Sigmoid colon (tissue), 4 donors: Measurements from ENCODE around the gene SYNPO2.

Experiments used
- CTCF ChIP-seq, 4 experiments: fragments of 450-650 bp in 3 of 4; fragments of 200-600 bp in 1 of 4; IDR thresholded peaks; one replicate each; pipeline ENCODE4 v1.5.1; 2016 to 2019; ENCODE audit warnings: antibody characterized with exemption in 4 of 4, mild to moderate bottlenecking in 3 of 4, moderate library complexity in 2 of 4
- EP300 ChIP-seq, 4 donors: sonication (generic); formaldehyde crosslinking; IDR thresholded peaks; one replicate each; pipeline ENCODE4 v1.6.1; 2017; ENCODE audit warnings: antibody characterized with exemption in 4 of 4
- POLR2A ChIP-seq, 2 donors: fragments of 450-650 bp; IDR thresholded peaks; one replicate each; pipeline ENCODE4 v1.6.1; 2016; ENCODE audit warnings: antibody characterized with exemption in 2 of 2, mild to moderate bottlenecking in 2 of 2, moderate library complexity in 2 of 2
- POLR2AphosphoS5 ChIP-seq, 4 donors: sonication (generic); formaldehyde crosslinking; IDR thresholded peaks; one replicate each; pipeline ENCODE4 v1.6.1; 2017; ENCODE audit warnings: antibody characterized with exemption in 4 of 4

GRCh38 chr4:118995693-118996391, 107.2 kb downstream of the SYNPO2 start:
- TF ChIP-seq CTCF (IDR thresholded peaks at IDR 0.05) (no peak), EP300 (IDR thresholded peaks at IDR 0.05) (no peak), POLR2AphosphoS5 (IDR thresholded peaks at IDR 0.05) (no peak), POLR2A (IDR thresholded peaks at IDR 0.05) (no peak)
